ENCODE data around the gene LRRD1. TPM values are rescaled to one million over a fixed set of nuclear protein-coding genes. Genes with fewer than 3 reads are reported as not detected.

The LRRD1 gene
- 0.51 and 0.60 TPM in 2 replicates for total RNA-seq
- polyA plus RNA-seq, result 0.20 TPM in 1 of 2 replicates, not detected in the other

GRCh38 chr7:92178928-92179924 lies at the start of gene LRRD1:
TSS of gene LRRD1 (minus strand) at chr7:92179142. CDS start at chr7:92165202, 13,940 bp downstream.
- H3K4me3 ChIP-seq, result no peak within 1 kb of the TSS
- H3K4me1 ChIP-seq (ENCODE audit: low read depth), result no peaks in the 10 kb centered on the region
- peak; percentile 80 to 93 for DNase-seq (ENCODE audit: low read depth in 1 of 2, low spot score in 1 of 2)
- H3K9me3 ChIP-seq (ENCODE audit: low read depth), result no peaks in the 10 kb centered on the region
- TF ChIP-seq CTCF (IDR thresholded peaks at IDR 0.05; ENCODE audit: low read depth, low read length), result peak; percentile 97
- H3K36me3 ChIP-seq, result no peaks in the 10 kb centered on the region
- no peak within 1 kb of the TSS for H3K27ac ChIP-seq
- H3K27me3 ChIP-seq, result no peaks in the 10 kb centered on the region

GRCh38 chr7:92228742-92229141 lies 49.8 kb upstream of the LRRD1 start:
- Histone ChIP-seq H3K27me3 (no peaks in the 10 kb centered on the region), H3K4me1 (ENCODE audit: low read depth) (no peaks in the 10 kb centered on the region), H3K36me3 (peaks cover 47% of the 10 kb centered on the region), H3K4me3 (no peak overlapping the region), H3K9me3 (ENCODE audit: low read depth) (no peaks in the 10 kb centered on the region), H3K27ac (no peak overlapping the region)
- no peak for TF ChIP-seq CTCF (IDR thresholded peaks at IDR 0.05; ENCODE audit: low read depth, low read length)
- DNase-seq (ENCODE audit: low read depth in 1 of 2, low spot score in 1 of 2), result no peak

- Histone ChIP-seq H3K36me3 (peaks cover 51% of the 10 kb centered on the region), H3K9me3 (ENCODE audit: low read depth) (no peaks in the 10 kb centered on the region), H3K27me3 (no peaks in the 10 kb centered on the region), H3K4me3 (no peak overlapping the region), H3K4me1 (ENCODE audit: low read depth) (no peaks in the 10 kb centered on the region), H3K27ac (no peak overlapping the region)
- no peak for DNase-seq (ENCODE audit: low read depth in 1 of 2, low spot score in 1 of 2)
- TF ChIP-seq CTCF (IDR thresholded peaks at IDR 0.05; ENCODE audit: low read depth, low read length), result no peak
Measured at GRCh38 chr7:92228100-92228499, 49.2 kb upstream of the LRRD1 start.

- Histone ChIP-seq H3K36me3 (peaks cover 61% of the 10 kb centered on the region), H3K27ac (no peak overlapping the region), H3K4me1 (ENCODE audit: low read depth) (no peaks in the 10 kb centered on the region), H3K9me3 (ENCODE audit: low read depth) (no peaks in the 10 kb centered on the region), H3K27me3 (no peaks in the 10 kb centered on the region), H3K4me3 (no peak overlapping the region)
- no peak for TF ChIP-seq CTCF (IDR thresholded peaks at IDR 0.05; ENCODE audit: low read depth, low read length)
- no peak for DNase-seq (ENCODE audit: low read depth in 1 of 2, low spot score in 1 of 2)
Measured at GRCh38 chr7:92226981-92227380, 48.0 kb upstream of the LRRD1 start.

- Histone ChIP-seq H3K9me3 (ENCODE audit: low read depth) (no peaks in the 10 kb centered on the region), H3K27me3 (no peaks in the 10 kb centered on the region), H3K4me1 (ENCODE audit: low read depth) (no peaks in the 10 kb centered on the region), H3K4me3 (no peak overlapping the region), H3K36me3 (peaks cover 80% of the 10 kb centered on the region), H3K27ac (no peak overlapping the region)
- no peak for DNase-seq (ENCODE audit: low read depth in 1 of 2, low spot score in 1 of 2)
- no peak for TF ChIP-seq CTCF (IDR thresholded peaks at IDR 0.05; ENCODE audit: low read depth, low read length)
Measured at GRCh38 chr7:92221766-92222165, 42.8 kb upstream of the LRRD1 start.
